Dedifferentiated amniotic fluid mesenchymal stem cell (primary cell): ENCODE data around the gene CLHC1.
"Not testable (repeated sequence)": the region's sequence is repeated elsewhere in the genome, so short reads cannot be mapped to it uniquely, and the experiment has no call there.

ENCODE experiments used
- DNase-seq: peaks from one replicate; pipeline ENCODE4 v3.0.0-alpha.2; 2016; ENCODE audit errors: extremely low spot score

Gene CLHC1

GRCh38 chr2:55134316-55134706 lies 97.8 kb downstream of the CLHC1 start:
- no peak for DNase-seq

DNA sequence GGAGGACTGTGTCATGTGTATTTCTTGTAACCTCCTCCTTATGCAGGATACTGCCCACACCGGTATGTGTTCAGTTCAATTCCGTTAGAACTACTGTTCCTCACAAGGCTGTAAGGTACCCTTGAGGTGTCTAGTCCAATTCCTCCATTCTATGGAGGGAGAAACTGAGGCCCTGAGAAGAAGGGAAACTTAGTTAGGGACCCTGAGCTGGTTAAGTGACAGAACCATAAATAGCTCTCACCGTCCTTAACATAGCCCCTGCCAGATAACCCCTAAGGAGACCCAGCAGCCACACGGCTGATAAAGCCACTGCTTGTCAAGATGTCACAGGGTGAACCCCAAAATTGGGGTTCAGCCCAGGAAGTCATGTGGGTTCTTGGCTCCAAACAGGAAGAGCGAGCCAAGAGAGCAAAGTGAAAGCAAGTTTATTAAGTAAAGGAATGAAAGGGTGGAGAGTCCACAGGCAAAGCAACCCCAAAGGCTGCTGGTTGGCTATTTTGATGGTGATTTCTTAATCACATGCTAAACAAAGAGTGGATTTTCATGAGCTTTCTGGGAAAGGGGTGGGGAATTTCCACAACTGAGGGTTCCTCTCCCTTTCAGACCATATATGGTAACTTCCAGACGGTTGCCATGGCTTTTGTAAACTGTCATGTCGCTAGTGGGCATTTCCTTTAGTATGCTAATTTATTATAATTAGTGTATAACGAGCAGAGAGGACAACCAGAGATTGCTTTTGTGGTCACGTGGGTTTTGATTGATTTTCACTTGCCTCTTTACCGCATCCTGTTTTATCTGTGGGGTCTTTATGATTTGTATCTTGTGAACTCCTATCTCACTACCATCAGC lies 98.4 kb downstream of the CLHC1 start:
- DNase-seq, result peak; percentile 47

GRCh38 chr2:55130849-55131248 lies 101.2 kb downstream of the CLHC1 start:
- DNase-seq, result no peak

GRCh38 chr2:55126643-55127042 lies 105.5 kb downstream of the CLHC1 start:
- DNase-seq, result not testable (repeated sequence)
